Retinal pigment epithelial cell (primary cell): ENCODE results near the gene TAF4B.

Source experiments
- DNase-seq: peaks from one replicate; pipeline ENCODE4 v3.0.0-alpha.2; 2010; ENCODE audit warnings: low read depth
- H3K4me3 ChIP-seq: 2 replicates; pipeline ENCODE4 v1.5.1; 2011; ENCODE audit warnings: mild to moderate bottlenecking, low read length, control low read depth, moderate library complexity
- TF ChIP-seq, protein P1 (sequence below): conservative IDR thresholded peaks from 2 replicates; pipeline ENCODE4 v1.5.1; 2011; ENCODE audit warnings: low read depth, low read length, control low read depth, inconsistent platforms

TAF4B gene

DNA sequence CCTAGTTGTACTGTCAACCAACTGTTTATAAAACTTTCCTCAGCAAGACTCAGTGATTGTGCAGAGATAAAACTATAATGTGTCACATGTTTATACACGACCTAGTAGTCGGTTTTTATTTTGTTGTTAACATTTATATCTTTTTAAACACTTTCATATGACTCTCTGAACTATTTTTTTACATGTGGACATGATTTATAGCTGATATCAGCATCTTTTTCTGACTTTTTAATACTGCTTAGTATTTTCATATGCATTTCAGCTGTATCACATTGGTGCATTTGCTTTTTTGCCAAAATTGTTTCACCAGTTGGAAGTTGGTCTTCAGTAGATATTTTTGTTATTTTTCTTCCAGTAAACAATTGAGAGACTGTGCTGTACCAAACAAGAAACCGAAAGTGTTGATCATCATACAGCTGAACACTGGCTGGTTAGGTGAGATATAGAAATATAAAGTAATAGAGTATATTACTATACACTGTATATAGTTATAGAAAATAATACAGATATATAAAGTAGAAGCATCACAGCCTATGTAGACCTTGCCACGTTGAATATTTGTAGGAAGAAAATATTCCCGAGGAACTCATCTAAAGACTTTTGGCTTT is 167.9 kb downstream of the TAF4B start:
- TF ChIP-seq, protein P1, sequence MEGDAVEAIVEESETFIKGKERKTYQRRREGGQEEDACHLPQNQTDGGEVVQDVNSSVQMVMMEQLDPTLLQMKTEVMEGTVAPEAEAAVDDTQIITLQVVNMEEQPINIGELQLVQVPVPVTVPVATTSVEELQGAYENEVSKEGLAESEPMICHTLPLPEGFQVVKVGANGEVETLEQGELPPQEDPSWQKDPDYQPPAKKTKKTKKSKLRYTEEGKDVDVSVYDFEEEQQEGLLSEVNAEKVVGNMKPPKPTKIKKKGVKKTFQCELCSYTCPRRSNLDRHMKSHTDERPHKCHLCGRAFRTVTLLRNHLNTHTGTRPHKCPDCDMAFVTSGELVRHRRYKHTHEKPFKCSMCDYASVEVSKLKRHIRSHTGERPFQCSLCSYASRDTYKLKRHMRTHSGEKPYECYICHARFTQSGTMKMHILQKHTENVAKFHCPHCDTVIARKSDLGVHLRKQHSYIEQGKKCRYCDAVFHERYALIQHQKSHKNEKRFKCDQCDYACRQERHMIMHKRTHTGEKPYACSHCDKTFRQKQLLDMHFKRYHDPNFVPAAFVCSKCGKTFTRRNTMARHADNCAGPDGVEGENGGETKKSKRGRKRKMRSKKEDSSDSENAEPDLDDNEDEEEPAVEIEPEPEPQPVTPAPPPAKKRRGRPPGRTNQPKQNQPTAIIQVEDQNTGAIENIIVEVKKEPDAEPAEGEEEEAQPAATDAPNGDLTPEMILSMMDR, result no peak
- no peak for DNase-seq
- no peak overlapping the region for H3K4me3 ChIP-seq

DNA sequence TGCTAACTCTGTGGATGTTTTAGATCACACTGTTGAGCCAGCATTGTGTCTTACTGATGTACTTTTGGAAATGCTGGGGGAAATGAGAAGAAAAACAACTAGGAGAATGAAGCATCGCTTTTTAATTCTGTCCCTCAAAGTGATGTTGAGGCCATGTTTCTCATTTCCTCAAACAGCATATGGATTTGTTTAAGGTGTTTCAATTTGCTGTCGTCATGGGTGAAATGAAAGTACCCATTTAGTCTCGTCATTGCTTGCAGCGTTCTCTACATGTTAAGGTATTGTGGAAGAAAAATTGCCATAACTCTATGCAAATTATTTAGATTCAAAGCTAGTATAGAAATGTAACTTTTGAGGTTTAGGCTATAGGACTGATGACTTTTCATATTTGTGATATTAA is 170.8 kb downstream of the TAF4B start:
- no peak overlapping the region for H3K4me3 ChIP-seq
- TF ChIP-seq, protein P1, result no peak

DNA sequence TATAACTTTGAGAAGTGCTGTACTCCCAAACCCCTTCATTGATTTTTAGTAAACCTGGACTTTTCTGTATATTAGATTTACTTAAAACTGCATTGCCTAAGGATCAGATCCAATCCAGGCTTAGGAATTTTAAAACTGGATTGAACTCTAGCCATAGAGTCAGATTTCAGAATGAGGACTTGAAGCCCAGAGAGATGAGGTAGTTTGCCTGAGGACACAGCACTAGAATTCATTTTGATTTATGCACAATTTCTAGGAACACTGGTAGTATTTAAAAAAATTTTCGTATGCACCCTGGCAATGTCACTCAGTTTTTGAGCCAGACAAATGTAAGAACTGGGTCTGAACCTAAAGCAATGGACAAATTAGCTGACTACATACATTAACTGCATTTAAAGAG is 177.2 kb downstream of the TAF4B start:
- TF ChIP-seq, protein P1, result no peak
- no peak overlapping the region for H3K4me3 ChIP-seq
- no peak for DNase-seq

More for the DNA sequence above, 170.8 kb downstream of the TAF4B start:
- no peak for DNase-seq

DNA sequence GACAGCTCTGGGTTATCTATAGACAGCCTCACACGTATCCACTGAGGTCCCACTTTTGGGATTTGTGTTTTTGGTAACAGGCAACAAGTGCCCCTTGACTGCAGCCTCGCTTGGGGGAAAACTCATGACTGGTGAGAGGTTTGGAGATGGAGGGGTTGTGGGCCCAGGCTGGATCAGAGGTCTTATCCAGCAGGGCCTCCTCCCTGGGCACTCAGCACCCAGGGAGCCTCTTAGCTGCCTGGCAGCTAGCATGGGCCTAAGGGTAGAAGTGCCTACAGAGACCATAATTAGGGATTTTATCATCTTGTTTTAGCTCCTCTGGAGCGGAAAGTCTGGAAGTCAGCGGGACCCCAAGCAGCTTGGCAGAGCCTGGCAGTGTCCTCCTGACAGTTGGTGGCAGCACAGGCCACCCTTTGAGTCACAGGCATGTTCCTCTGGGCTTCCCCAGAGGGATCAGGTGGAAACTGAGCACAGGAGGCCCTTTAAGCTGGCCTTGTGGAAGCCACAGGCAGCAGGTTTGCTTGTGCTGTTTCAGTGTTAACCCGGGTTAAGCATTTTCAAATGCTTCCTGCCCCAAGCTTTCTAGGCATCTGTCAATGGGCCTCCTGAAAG is 179.1 kb downstream of the TAF4B start:
- no peak for DNase-seq
- H3K4me3 ChIP-seq, result no peak overlapping the region
- TF ChIP-seq, protein P1, result peak; percentile 62

DNA sequence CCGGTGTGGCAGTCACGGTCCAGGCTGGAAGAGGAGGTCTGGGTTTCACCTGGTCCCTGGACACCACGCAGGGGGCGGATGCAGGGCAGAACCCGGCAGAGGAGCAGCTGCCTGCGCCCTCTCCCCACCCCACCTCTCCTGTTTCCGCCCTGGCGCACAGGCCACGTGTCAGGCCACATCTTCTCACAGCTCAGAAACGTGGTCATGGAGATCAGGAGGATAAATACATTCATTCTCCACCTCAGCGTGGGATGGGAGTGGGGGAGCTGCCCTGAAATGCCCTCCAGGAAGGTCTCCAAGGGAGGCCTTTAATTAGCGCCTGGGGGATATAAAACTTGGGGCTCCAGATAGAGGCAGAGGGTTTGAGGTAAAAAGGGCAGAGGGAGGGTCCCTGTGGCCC is 180.1 kb downstream of the TAF4B start:
- TF ChIP-seq, protein P1, result no peak
- H3K4me3 ChIP-seq, result no peak overlapping the region
- DNase-seq, result no peak

DNA sequence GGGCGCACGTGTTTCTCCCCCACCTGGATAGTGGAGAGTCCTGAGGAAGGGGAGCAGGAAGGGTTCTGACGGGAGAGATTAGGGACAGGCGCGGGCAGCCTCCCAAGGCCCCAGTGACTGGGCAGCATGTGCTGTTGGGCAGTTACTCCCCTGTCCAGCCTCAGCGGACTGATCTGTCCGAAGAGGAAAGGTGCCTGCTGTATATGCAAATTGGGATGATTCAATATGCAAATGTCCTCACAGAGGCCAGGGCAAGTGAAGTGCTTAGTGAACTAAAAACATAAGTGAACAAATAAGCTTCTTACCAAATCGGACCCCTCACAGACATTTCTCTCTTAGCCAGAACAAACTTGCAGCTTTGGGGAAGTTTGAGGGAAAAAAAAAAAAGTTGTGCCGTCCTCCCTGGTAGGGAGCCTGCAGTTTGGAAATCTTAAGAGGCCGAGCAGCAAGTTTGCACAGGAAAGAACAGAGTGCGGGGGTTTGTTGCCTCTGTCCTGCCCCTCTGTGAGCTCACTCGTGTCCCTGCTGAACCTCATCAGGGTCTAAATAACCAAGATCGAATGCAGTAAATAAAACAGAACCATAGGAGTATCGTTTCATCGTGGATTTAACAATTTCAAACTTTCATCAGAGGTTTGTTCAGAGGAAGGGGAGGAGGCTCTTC is 180.7 kb downstream of the TAF4B start:
- H3K4me3 ChIP-seq, result no peak overlapping the region
- no peak for DNase-seq
- TF ChIP-seq, protein P1, result no peak
